Keratinocyte (primary cell): ENCODE measurements around the gene POFUT2.

Source experiments
- CTCF ChIP-seq, 3 experiments: IDR thresholded peaks in 1 of 3; conservative IDR thresholded peaks in 1 of 3; optimal IDR thresholded peaks in 1 of 3; 2 replicates in 2 of 3; 3 replicates in 1 of 3; pipeline versions ENCODE3 to v1.5.1; 2011; ENCODE audit warnings: low read length in 3 of 3, mild to moderate bottlenecking in 3 of 3, moderate library complexity in 2 of 3, control low read depth in 1 of 3, inconsistent platforms in 1 of 3; ENCODE audit not compliant: insufficient read depth in 2 of 3; ENCODE audit errors: extremely low read depth in 1 of 3
- EZH2 ChIP-seq: IDR thresholded peaks from one replicate; pipeline ENCODE4 v1.6.1; 2012; ENCODE audit warnings: inconsistent platforms, mild to moderate bottlenecking, low read length, moderate library complexity

- TF ChIP-seq CTCF (optimal IDR thresholded peaks at IDR 0.05 in 1 of 3, IDR thresholded peaks at IDR 0.05 in 1 of 3, conservative IDR thresholded peaks at IDR 0.05 in 1 of 3; ENCODE audit: extremely low read depth in 1 of 3, insufficient read depth in 2 of 3, low read length in 3 of 3) = no peak
- no peak for TF ChIP-seq EZH2
Observed at GRCh38 chr21:45320261-45321025, 32.7 kb upstream of the POFUT2 start.
